ENCODE data around the gene SMC1B. TPM values are rescaled to one million over a fixed set of nuclear protein-coding genes. Genes with fewer than 3 reads are reported as not detected.

The SMC1B gene
- total RNA-seq, 2 experiments from 2014 or later: not detected

DNA sequence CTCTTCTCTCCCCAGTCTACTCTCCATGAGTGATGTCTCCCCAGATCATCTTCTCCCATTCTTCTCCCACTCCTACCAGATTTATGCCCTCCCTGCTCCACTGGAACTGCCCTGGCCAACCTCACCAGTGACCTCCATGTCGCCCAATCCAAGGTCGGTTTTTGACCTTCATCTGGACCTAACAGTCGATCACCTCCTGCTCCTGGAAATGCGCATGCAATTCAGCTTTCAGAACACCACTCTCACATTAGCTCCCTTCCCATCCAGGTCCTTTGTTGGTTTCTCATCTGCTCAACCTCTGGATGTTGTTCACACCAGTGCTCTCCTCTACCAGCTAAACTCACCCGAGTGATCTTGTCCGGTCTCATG lies 5.4 kb upstream of the SMC1B start:
- TF ChIP-seq, protein P1, sequence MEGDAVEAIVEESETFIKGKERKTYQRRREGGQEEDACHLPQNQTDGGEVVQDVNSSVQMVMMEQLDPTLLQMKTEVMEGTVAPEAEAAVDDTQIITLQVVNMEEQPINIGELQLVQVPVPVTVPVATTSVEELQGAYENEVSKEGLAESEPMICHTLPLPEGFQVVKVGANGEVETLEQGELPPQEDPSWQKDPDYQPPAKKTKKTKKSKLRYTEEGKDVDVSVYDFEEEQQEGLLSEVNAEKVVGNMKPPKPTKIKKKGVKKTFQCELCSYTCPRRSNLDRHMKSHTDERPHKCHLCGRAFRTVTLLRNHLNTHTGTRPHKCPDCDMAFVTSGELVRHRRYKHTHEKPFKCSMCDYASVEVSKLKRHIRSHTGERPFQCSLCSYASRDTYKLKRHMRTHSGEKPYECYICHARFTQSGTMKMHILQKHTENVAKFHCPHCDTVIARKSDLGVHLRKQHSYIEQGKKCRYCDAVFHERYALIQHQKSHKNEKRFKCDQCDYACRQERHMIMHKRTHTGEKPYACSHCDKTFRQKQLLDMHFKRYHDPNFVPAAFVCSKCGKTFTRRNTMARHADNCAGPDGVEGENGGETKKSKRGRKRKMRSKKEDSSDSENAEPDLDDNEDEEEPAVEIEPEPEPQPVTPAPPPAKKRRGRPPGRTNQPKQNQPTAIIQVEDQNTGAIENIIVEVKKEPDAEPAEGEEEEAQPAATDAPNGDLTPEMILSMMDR (IDR thresholded peaks at IDR 0.05): no peak
- no peaks in the 10 kb centered on the region for H3K9me3 ChIP-seq (ENCODE audit: control insufficient read depth in 1 of 2, insufficient read depth in 1 of 2, low read length in 2 of 2)
- H3K27me3 ChIP-seq (ENCODE audit: control insufficient read depth in 1 of 2, insufficient read depth in 2 of 2, low read length in 2 of 2): peaks cover 0 to under 1% of the 10 kb centered on the region in 2 experiments
- no peak overlapping the region for H3K4me3 ChIP-seq (ENCODE audit: low read length)
- H3K27ac Mint-ChIP-seq: no peak overlapping the region
- H3K36me3 Mint-ChIP-seq (ENCODE audit: low read depth): no peaks in the 10 kb centered on the region
- intact Hi-C loops (cut with DNase I, micrococcal nuclease): no loop called here
- DNase-seq (no peak), ATAC-seq (ENCODE audit: poor library complexity) (no peak)
- no peak overlapping the region for H3K4me3 Mint-ChIP-seq
- peaks cover 1% of the 10 kb centered on the region for H3K4me1 Mint-ChIP-seq (ENCODE audit: low read depth)
- H3K9me3 Mint-ChIP-seq: no peaks in the 10 kb centered on the region
- ChIA-PET POLR2A (no interaction called here), CTCF (no interaction called here)
- H3K27me3 Mint-ChIP-seq: no peaks in the 10 kb centered on the region
- peaks cover 9% of the 10 kb centered on the region for H3K4me1 ChIP-seq (ENCODE audit: insufficient read depth, low read length)
- no peaks in the 10 kb centered on the region for H3K36me3 ChIP-seq (ENCODE audit: insufficient read depth, low read length)
- no peak overlapping the region for H3K27ac ChIP-seq (ENCODE audit: low read depth in 1 of 2, low read length in 2 of 2)

DNA sequence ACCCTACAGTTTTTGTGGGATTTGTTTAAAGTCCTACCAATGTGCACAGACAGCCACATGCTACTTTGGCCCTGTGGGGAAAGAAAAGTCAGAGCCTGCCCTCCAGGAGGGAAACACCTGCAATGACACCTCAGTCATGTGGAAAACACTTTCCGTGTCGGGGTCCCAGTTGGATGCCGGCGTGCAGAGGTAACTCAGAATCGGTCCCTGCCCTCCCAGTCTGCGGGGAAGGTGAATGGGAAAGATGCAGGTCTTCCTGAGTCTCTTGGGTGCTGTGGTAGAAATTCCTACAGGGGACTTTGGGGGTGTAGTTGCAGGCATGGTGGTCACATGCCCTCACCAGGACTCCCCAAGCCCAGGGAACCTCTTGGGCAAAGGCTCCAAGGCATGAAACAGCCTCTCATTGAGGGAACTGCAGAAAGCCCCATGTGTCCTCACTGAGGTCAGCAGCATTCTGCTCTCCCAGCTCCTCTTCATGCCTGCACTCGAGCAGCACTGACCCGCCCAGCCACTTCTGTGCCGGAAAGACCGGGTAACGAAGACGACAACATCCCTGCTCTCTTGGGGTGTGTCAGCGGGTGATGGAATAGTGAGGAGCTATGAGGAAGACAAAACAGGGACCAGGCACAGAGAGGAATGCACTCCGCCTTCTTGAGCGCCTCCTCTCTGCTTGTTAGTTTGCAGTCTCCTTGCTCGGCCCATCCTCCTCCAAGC lies 4.8 kb upstream of the SMC1B start:
- Mint-ChIP-seq H3K27me3 (no peaks in the 10 kb centered on the region), H3K4me3 (no peak overlapping the region), H3K4me1 (ENCODE audit: low read depth) (peaks cover 6% of the 10 kb centered on the region), H3K36me3 (ENCODE audit: low read depth) (no peaks in the 10 kb centered on the region), H3K27ac (no peak overlapping the region), H3K9me3 (no peaks in the 10 kb centered on the region)
- no peaks in the 10 kb centered on the region for H3K36me3 ChIP-seq (ENCODE audit: insufficient read depth, low read length)
- TF ChIP-seq, protein P1 (IDR thresholded peaks at IDR 0.05): no peak
- ChIA-PET CTCF (no interaction called here), POLR2A (no interaction called here)
- no peak overlapping the region for H3K27ac ChIP-seq (ENCODE audit: low read depth in 1 of 2, low read length in 2 of 2)
- ATAC-seq (ENCODE audit: poor library complexity) (no peak), DNase-seq (no peak)
- H3K4me3 ChIP-seq (ENCODE audit: low read length): no peak overlapping the region
- peaks cover 0 to 3% of the 10 kb centered on the region in 2 experiments for H3K27me3 ChIP-seq (ENCODE audit: control insufficient read depth in 1 of 2, insufficient read depth in 2 of 2, low read length in 2 of 2)
- intact Hi-C loops (cut with DNase I, micrococcal nuclease): no loop called here
- H3K4me1 ChIP-seq (ENCODE audit: insufficient read depth, low read length): peaks cover 15% of the 10 kb centered on the region
- H3K9me3 ChIP-seq (ENCODE audit: control insufficient read depth in 1 of 2, insufficient read depth in 1 of 2, low read length in 2 of 2): no peaks in the 10 kb centered on the region

DNA sequence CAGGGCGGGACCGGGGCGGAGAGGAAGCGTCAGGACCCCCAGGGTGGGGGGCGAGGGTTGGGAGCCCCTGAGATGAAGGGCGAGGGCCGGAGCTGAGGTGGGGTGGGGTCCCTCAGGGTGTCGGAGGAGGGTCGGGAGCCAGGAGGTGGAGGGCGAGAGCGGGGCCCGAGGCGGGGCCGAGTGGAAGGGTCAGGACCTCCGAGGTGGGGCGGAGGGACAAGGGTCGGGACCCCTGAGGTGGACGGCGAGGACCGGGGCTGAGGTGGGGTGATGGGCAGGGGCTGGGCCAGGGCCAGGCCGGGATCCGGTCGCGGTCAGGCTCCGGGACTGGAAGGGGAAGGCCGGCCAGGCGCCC lies 409 bp downstream of the SMC1B start:
- Mint-ChIP-seq H3K4me3 (no peak overlapping the region), H3K27ac (no peak overlapping the region), H3K36me3 (ENCODE audit: low read depth) (no peaks in the 10 kb centered on the region), H3K9me3 (no peaks in the 10 kb centered on the region), H3K4me1 (ENCODE audit: low read depth) (peaks cover 6% of the 10 kb centered on the region), H3K27me3 (peaks cover 5% of the 10 kb centered on the region)
- H3K9me3 ChIP-seq (ENCODE audit: control insufficient read depth in 1 of 2, insufficient read depth in 1 of 2, low read length in 2 of 2): peaks cover 0 to 4% of the 10 kb centered on the region in 2 experiments
- H3K27ac ChIP-seq (ENCODE audit: low read depth in 1 of 2, low read length in 2 of 2): no peak overlapping the region
- ChIA-PET CTCF (interaction anchor here (2.1 kb wide), 1 partner anchor 24 kb away, joined by 6 read pairs; no protein-coding TSS in a partner anchor), POLR2A (interaction anchor here (0.6 kb wide), 1 partner anchor 77 kb away, joined by 3 read pairs; no protein-coding TSS in a partner anchor)
- no peak for ATAC-seq (ENCODE audit: poor library complexity)
- peaks cover 21% of the 10 kb centered on the region for H3K4me1 ChIP-seq (ENCODE audit: insufficient read depth, low read length)
- H3K36me3 ChIP-seq (ENCODE audit: insufficient read depth, low read length): no peaks in the 10 kb centered on the region
- H3K4me3 ChIP-seq (ENCODE audit: low read length): no peak overlapping the region
- no peak for DNase-seq
- TF ChIP-seq, protein P1 (IDR thresholded peaks at IDR 0.05): no peak
- intact Hi-C loops (cut with DNase I, micrococcal nuclease): no loop called here
- H3K27me3 ChIP-seq (ENCODE audit: control insufficient read depth in 1 of 2, insufficient read depth in 2 of 2, low read length in 2 of 2): peaks cover 0 to 3% of the 10 kb centered on the region in 2 experiments
